PFSK-1 (cell line): ENCODE data around the gene HTRA2.

ENCODE experiments used
- FOXP2 ChIP-seq: optimal IDR thresholded peaks from 2 replicates; pipeline ENCODE3; 2011; ENCODE audit warnings: borderline replicate concordance, control low read depth, inconsistent platforms; ENCODE audit not compliant: insufficient read depth; ENCODE audit errors: extremely low read length, extremely low read depth
- POLR2AphosphoS5 ChIP-seq: IDR thresholded peaks from 2 replicates; pipeline ENCODE4 v1.6.1; 2012; ENCODE audit warnings: low read depth, mild to moderate bottlenecking, control low read depth, low read length, moderate library complexity
- REST ChIP-seq, 2 experiments: IDR thresholded peaks; 2 replicates each; pipeline versions ENCODE4 v1.6.1 to v1.8.0; 2011 to 2012; ENCODE audit warnings: low read depth in 2 of 2, low read length in 2 of 2, control low read depth in 1 of 2, inconsistent platforms in 1 of 2, mild to moderate bottlenecking in 1 of 2, moderate library complexity in 1 of 2; ENCODE audit not compliant: insufficient read depth in 1 of 2
- SIN3A ChIP-seq: IDR thresholded peaks from 2 replicates; pipeline ENCODE4 v1.6.1; 2012; ENCODE audit warnings: mild to moderate bottlenecking, low read length, moderate library complexity, borderline replicate concordance; ENCODE audit not compliant: insufficient read depth
- TAF1 ChIP-seq: IDR thresholded peaks from 2 replicates; pipeline ENCODE4 v1.6.1; 2012; ENCODE audit warnings: low read length, control low read depth, borderline replicate concordance; ENCODE audit not compliant: insufficient read depth

HTRA2 gene

GRCh38 chr2:74553892-74554819 lies 24.4 kb downstream of the HTRA2 start, which contains the start of the genes DOK1 and LOXL3:
Gene DOK1 (plus strand): TSS chr2:74554720. CDS start chr2:74554755, 35 bp downstream.
Gene LOXL3 (minus strand): TSS chr2:74553942. CDS start chr2:74552634, 1,308 bp downstream.
- TF ChIP-seq FOXP2 (no peak), REST (IDR thresholded peaks at IDR 0.05; ENCODE audit: insufficient read depth in 1 of 2, low read depth in 2 of 2, low read length in 2 of 2) (no peak)

GRCh38 chr2:74554820-74555531 lies 25.2 kb downstream of the HTRA2 start:
- no peak for TF ChIP-seq POLR2AphosphoS5

- TF ChIP-seq FOXP2 (no peak), REST (IDR thresholded peaks at IDR 0.05; ENCODE audit: insufficient read depth in 1 of 2, low read depth in 2 of 2, low read length in 2 of 2) (no peak), TAF1 (no peak), POLR2AphosphoS5 (no peak), SIN3A (no peak)
These were observed 25.9 kb downstream of the HTRA2 start for GRCh38 chr2:74555610-74556103.

- no peak for TF ChIP-seq POLR2AphosphoS5
- TF ChIP-seq FOXP2, result no peak
- no peak for TF ChIP-seq TAF1
- TF ChIP-seq REST (IDR thresholded peaks at IDR 0.05; ENCODE audit: insufficient read depth in 1 of 2, low read depth in 2 of 2, low read length in 2 of 2), result no peak
- no peak for TF ChIP-seq SIN3A
These were observed 26.4 kb downstream of the HTRA2 start for GRCh38 chr2:74556159-74556558.

DNA sequence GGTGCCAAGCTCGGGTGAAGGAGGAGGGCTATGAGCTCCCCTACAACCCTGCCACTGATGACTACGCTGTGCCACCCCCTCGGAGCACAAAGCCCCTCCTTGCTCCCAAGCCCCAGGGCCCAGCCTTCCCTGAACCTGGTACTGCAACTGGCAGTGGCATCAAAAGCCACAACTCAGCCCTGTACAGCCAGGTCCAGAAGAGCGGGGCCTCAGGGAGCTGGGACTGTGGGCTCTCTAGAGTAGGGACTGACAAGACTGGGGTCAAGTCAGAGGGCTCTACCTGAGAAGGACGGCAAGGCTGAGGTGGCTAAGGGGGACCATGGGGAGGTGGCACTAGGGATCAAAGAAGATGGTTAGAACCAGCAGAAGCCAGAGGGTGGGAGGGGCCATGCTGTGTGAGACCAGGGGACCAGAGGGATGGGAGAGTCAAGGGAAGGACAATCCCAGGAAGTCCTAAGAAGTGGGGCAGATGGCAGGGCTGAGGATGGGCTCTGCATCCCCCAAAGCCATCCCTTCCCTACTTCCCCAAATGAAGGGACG lies 27.2 kb downstream of the HTRA2 start:
- TF ChIP-seq SIN3A, result no peak
- TF ChIP-seq FOXP2, result no peak
- no peak for TF ChIP-seq POLR2AphosphoS5
- no peak for TF ChIP-seq REST (IDR thresholded peaks at IDR 0.05; ENCODE audit: insufficient read depth in 1 of 2, low read depth in 2 of 2, low read length in 2 of 2)
- TF ChIP-seq TAF1, result no peak
